CD14-positive monocyte (primary cell): ENCODE data around the gene MLLT3. TPM values are rescaled to one million over a fixed set of nuclear protein-coding genes. Genes with fewer than 3 reads are reported as not detected.

Source experiments
- DNase-seq, 3 donors: peaks; one replicate each; pipeline ENCODE4 v3.0.0-alpha.2; 2011 to 2022
- H2AFZ ChIP-seq: 2 replicates; pipeline ENCODE4 v1.6.0; 2012; ENCODE audit warnings: mild to moderate bottlenecking, low read depth, low read length, inconsistent platforms; ENCODE audit not compliant: insufficient read depth, poor library complexity, severe bottlenecking
- H3K27ac ChIP-seq, 2 donors: 1 replicate in 1 of 2; 2 replicates in 1 of 2; pipeline ENCODE4 v1.5.1; 2012 to 2013; ENCODE audit warnings: low read length in 2 of 2, control low read depth in 1 of 2, inconsistent platforms in 1 of 2, low read depth in 1 of 2, mild to moderate bottlenecking in 1 of 2
- H3K27me3 ChIP-seq, 2 donors: one replicate each; pipeline versions ENCODE4 v1.6.0 to v1.6.1; 2011 to 2013; ENCODE audit warnings: low read length in 2 of 2; ENCODE audit not compliant: control insufficient read depth in 2 of 2, insufficient read depth in 2 of 2
- H3K36me3 ChIP-seq, 2 donors: replicated peaks in 1 of 2; 1 replicate in 1 of 2; 2 replicates in 1 of 2; pipeline versions ENCODE4 v1.5.1 to v1.6.1; 2012 to 2013; ENCODE audit warnings: low read length in 2 of 2, control low read depth in 1 of 2, inconsistent platforms in 1 of 2, mild to moderate bottlenecking in 1 of 2; ENCODE audit not compliant: insufficient read depth in 2 of 2, control insufficient read depth in 1 of 2
- H3K4me1 ChIP-seq, 2 donors: 1 replicate in 1 of 2; 2 replicates in 1 of 2; pipeline versions ENCODE4 v1.5.1 to v1.6.1; 2012 to 2013; ENCODE audit warnings: low read length in 2 of 2, control low read depth in 1 of 2, inconsistent platforms in 1 of 2, mild to moderate bottlenecking in 1 of 2, moderate library complexity in 1 of 2; ENCODE audit not compliant: insufficient read depth in 2 of 2, control insufficient read depth in 1 of 2
- H3K4me2 ChIP-seq: replicated peaks from 2 replicates; pipeline ENCODE3; 2012; ENCODE audit warnings: low read length, moderate library complexity, mild to moderate bottlenecking; ENCODE audit not compliant: poor library complexity, severe bottlenecking; ENCODE audit errors: extremely low read depth
- H3K4me3 ChIP-seq, 3 experiments: fragments of 200-600 bp in 1 of 3; sonication (generic) in 1 of 3; replicated peaks in 1 of 3; 1 replicate in 2 of 3; 2 replicates in 1 of 3; pipeline ENCODE4 v1.5.1; 2011 to 2013; ENCODE audit warnings: low read length in 3 of 3, mild to moderate bottlenecking in 3 of 3, control low read depth in 2 of 3, low read depth in 2 of 3, inconsistent platforms in 1 of 3, moderate library complexity in 1 of 3
- H3K79me2 ChIP-seq: 2 replicates; pipeline ENCODE4 v1.6.0; 2012; ENCODE audit warnings: mild to moderate bottlenecking, control low read depth, inconsistent platforms, low read length, moderate library complexity; ENCODE audit not compliant: insufficient read depth
- H3K9ac ChIP-seq: 2 replicates; pipeline ENCODE4 v1.6.0; 2017; ENCODE audit warnings: low read length, mild to moderate bottlenecking; ENCODE audit not compliant: insufficient read depth, poor library complexity, severe bottlenecking
- H3K9me3 ChIP-seq, 2 donors: replicated peaks in 1 of 2; 1 replicate in 1 of 2; 2 replicates in 1 of 2; pipeline versions ENCODE4 v1.5.1 to v1.6.1; 2012 to 2013; ENCODE audit warnings: low read length in 2 of 2, control low read depth in 1 of 2; ENCODE audit not compliant: control insufficient read depth in 1 of 2, insufficient read depth in 1 of 2
- H4K20me1 ChIP-seq: 2 replicates; pipeline ENCODE4 v1.6.0; 2012; ENCODE audit warnings: mild to moderate bottlenecking, low read length, control low read depth, moderate library complexity; ENCODE audit not compliant: insufficient read depth
- H3K27ac Mint-ChIP-seq, 7 donors: one replicate each; pipeline ENCODE4 v1.8.0; 2020; ENCODE audit warnings: mild to moderate bottlenecking in 7 of 7, mixed read lengths in 7 of 7, moderate library complexity in 6 of 7, inconsistent platforms in 2 of 7
- H3K27me3 Mint-ChIP-seq, 3 donors: one replicate each; pipeline ENCODE4 v1.8.0; 2021 to 2022; ENCODE audit warnings: low read depth in 3 of 3, mild to moderate bottlenecking in 3 of 3, mixed read lengths in 3 of 3, moderate library complexity in 3 of 3, inconsistent platforms in 1 of 3
- H3K36me3 Mint-ChIP-seq, 2 donors: one replicate each; pipeline ENCODE4 v1.8.0; 2020; ENCODE audit warnings: mixed read lengths in 2 of 2, inconsistent platforms in 1 of 2, mild to moderate bottlenecking in 1 of 2
- H3K4me1 Mint-ChIP-seq: one replicate; pipeline ENCODE4 v1.8.0; 2020; ENCODE audit warnings: mild to moderate bottlenecking, mixed read lengths
- H3K4me3 Mint-ChIP-seq, 2 donors: one replicate each; pipeline ENCODE4 v1.8.0; 2020; ENCODE audit warnings: mild to moderate bottlenecking in 2 of 2, mixed read lengths in 2 of 2, moderate library complexity in 1 of 2
- H3K9me3 Mint-ChIP-seq, 7 donors: one replicate each; pipeline ENCODE4 v1.8.0; 2020 to 2022; ENCODE audit warnings: mixed read lengths in 7 of 7, mild to moderate bottlenecking in 6 of 7, moderate library complexity in 6 of 7, inconsistent platforms in 2 of 7
- WGBS: methylation state at CpG from one replicate; pipeline ENCODE4 v1.1.5; 2013; ENCODE audit warnings: missing lambda C conversion rate; ENCODE audit not compliant: insufficient coverage; 5-methylcytosine and 5-hydroxymethylcytosine counted together
- intact Hi-C, 2 donors: fragments of 100-400 bp; cut with micrococcal nuclease; formaldehyde crosslinking; loops; one replicate each; pipeline versions ENCODE4 v1.15.0 to v1.15.1; 2023
- polyA plus RNA-seq, 3 donors: library from polyadenylated mRNA; depleted of rRNA in 1 of 3; unstranded in 2 of 3; stranded (reverse) in 1 of 3; fragments of 300-500 nt in 2 of 3; fragments of >200 nt in 1 of 3; fragmentation: Illumina TruSeq in 2 of 3; gene quantifications; 1 replicate in 2 of 3; 2 replicates in 1 of 3; pipeline ENCODE4 v1.2.3, GENCODE V29; 2012 to 2021
- TF ChIP-seq, protein P1 (sequence below): fragments of 200-600 bp; IDR thresholded peaks from one replicate; pipeline ENCODE4 v1.8.0; 2022; ENCODE audit warnings: antibody characterized with exemption, mild to moderate bottlenecking

MLLT3 gene
- polyA plus RNA-seq, 3 donors, result 0.81 to 2.3 (median 1.5) TPM

DNA sequence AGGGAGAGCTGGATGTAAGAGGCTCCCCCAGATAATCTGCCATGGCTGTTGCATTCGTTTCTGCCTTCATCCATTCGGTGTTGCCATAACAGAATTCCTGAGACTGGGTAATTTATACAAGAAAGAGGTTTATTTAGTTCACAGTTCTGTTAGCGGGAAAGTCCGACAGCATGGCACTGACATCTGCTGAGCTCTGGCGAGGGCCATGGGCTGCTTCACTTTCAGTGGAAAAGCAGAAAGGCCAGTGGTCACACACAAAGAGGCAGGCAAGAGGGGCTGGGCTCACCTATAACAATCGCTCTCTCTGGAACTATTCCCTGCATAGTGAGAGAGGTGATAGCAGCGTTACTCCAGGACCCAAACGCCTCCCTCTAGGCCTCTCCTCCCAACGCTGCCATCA lies 305.9 kb downstream of the MLLT3 start:
- no peaks in the 10 kb centered on the region for H3K4me1 Mint-ChIP-seq
- Histone ChIP-seq H3K27ac (no peak overlapping the region), H3K79me2 (no peaks in the 10 kb centered on the region), H4K20me1 (no peaks in the 10 kb centered on the region), H3K4me3 (no peak overlapping the region), H3K4me1 (no peaks in the 10 kb centered on the region), H2AFZ (no peak overlapping the region), H3K36me3 (no peaks in the 10 kb centered on the region), H3K27me3 (no peaks in the 10 kb centered on the region), H3K4me2 (no peak overlapping the region), H3K9ac (no peak overlapping the region), H3K9me3 (no peaks in the 10 kb centered on the region)
- H3K27ac Mint-ChIP-seq, result no peak overlapping the region
- WGBS, result 78% methylated on average over 5 of the region's 9 CpGs
- H3K36me3 Mint-ChIP-seq, result no peaks in the 10 kb centered on the region
- peaks cover 0 to 3% (median 0%) of the 10 kb centered on the region in 7 donors for H3K9me3 Mint-ChIP-seq
- no peak overlapping the region for H3K4me3 Mint-ChIP-seq
- DNase-seq, result no peak
- TF ChIP-seq, protein P1, sequence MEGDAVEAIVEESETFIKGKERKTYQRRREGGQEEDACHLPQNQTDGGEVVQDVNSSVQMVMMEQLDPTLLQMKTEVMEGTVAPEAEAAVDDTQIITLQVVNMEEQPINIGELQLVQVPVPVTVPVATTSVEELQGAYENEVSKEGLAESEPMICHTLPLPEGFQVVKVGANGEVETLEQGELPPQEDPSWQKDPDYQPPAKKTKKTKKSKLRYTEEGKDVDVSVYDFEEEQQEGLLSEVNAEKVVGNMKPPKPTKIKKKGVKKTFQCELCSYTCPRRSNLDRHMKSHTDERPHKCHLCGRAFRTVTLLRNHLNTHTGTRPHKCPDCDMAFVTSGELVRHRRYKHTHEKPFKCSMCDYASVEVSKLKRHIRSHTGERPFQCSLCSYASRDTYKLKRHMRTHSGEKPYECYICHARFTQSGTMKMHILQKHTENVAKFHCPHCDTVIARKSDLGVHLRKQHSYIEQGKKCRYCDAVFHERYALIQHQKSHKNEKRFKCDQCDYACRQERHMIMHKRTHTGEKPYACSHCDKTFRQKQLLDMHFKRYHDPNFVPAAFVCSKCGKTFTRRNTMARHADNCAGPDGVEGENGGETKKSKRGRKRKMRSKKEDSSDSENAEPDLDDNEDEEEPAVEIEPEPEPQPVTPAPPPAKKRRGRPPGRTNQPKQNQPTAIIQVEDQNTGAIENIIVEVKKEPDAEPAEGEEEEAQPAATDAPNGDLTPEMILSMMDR, result no peak
- intact Hi-C loops, result no loop called here
- H3K27me3 Mint-ChIP-seq, result no peaks in the 10 kb centered on the region

DNA sequence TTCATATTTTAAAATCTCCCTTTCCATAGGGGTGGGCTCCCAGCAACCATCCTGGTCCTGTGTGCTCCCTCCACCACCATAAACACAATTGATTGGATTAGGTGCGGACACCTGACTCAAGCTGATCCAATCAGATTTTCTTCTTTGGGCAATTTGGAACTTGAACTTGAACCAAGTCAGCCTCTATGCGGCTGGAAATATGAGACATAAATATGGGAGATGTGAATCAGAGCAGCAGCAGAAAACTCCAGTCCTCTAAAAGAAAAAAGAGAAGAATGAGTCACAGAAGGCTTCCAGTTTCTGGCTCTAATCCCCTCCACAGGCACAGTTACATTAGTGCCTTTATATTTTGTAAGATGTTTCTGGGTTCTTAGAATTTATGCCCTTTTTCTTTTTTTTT lies 306.6 kb downstream of the MLLT3 start:
- Mint-ChIP-seq H3K4me1 (no peaks in the 10 kb centered on the region), H3K27me3 (no peaks in the 10 kb centered on the region), H3K36me3 (no peaks in the 10 kb centered on the region), H3K27ac (no peak overlapping the region), H3K9me3 (peaks cover 0 to 3% (median 0%) of the 10 kb centered on the region in 7 donors), H3K4me3 (no peak overlapping the region)
- whole genome bisulfite sequencing, result no CpG with 5 or more reads among the region's 2 CpGs
- no peak overlapping the region for H3K4me3 ChIP-seq
- no peaks in the 10 kb centered on the region for H3K27me3 ChIP-seq
- no peaks in the 10 kb centered on the region for H3K36me3 ChIP-seq
- no peaks in the 10 kb centered on the region for H3K4me1 ChIP-seq
- no peaks in the 10 kb centered on the region for H4K20me1 ChIP-seq
- intact Hi-C loops, result no loop called here
- no peak for DNase-seq
- no peak overlapping the region for H3K4me2 ChIP-seq
- H3K79me2 ChIP-seq, result no peaks in the 10 kb centered on the region
- TF ChIP-seq, protein P1, result no peak
- no peak overlapping the region for H3K9ac ChIP-seq
- H2AFZ ChIP-seq, result no peak overlapping the region
- no peaks in the 10 kb centered on the region for H3K9me3 ChIP-seq
- no peak overlapping the region for H3K27ac ChIP-seq
